Progenitor cell of endocrine pancreas (in vitro differentiated cells): ENCODE results near the gene SCFD1. TPM values are rescaled to one million over a fixed set of nuclear protein-coding genes. Genes with fewer than 3 reads are reported as not detected.
"Not testable (repeated sequence)": the region's sequence is repeated elsewhere in the genome, so short reads cannot be mapped to it uniquely, and the experiment has no call there.

ENCODE experiments used
- DNase-seq: peaks from one replicate; pipeline ENCODE4 v3.0.0; 2021; ENCODE audit warnings: low spot score; ENCODE audit not compliant: unreplicated experiment
- H3K27ac Mint-ChIP-seq: 2 replicates; pipeline ENCODE4 v1.8.0; 2021; ENCODE audit warnings: mild to moderate bottlenecking, moderate library complexity, mixed read lengths
- H3K27me3 Mint-ChIP-seq: 2 replicates; pipeline ENCODE4 v1.8.0; 2021; ENCODE audit warnings: mixed read lengths
- H3K36me3 Mint-ChIP-seq: 2 replicates; pipeline ENCODE4 v1.8.0; 2022; ENCODE audit warnings: mixed read lengths; ENCODE audit not compliant: insufficient read depth
- H3K4me1 Mint-ChIP-seq: 2 replicates; pipeline ENCODE4 v1.8.0; 2021; ENCODE audit warnings: low read depth, mixed read lengths
- H3K4me3 Mint-ChIP-seq: 2 replicates; pipeline ENCODE4 v1.8.0; 2021; ENCODE audit warnings: low read depth, mild to moderate bottlenecking, moderate library complexity, mixed read lengths
- H3K9me3 Mint-ChIP-seq: 2 replicates; pipeline ENCODE4 v1.8.0; 2021; ENCODE audit warnings: low read depth, mixed read lengths
- CTCF ChIP-seq: fragments of 200-600 bp; sonication (generic); IDR thresholded peaks from one replicate; pipeline ENCODE4 v1.5.0; 2021; ENCODE audit warnings: antibody characterized with exemption, mild to moderate bottlenecking; ENCODE audit not compliant: unreplicated experiment
- long read RNA-seq: library from polyadenylated mRNA; unstranded; transcript quantifications from one replicate; pipeline ENCODE4 v2.0.0, GENCODE V29; 2020
- total RNA-seq: library from RNA; stranded (reverse); gene quantifications from 2 replicates; pipeline ENCODE4 v1.2.1, GENCODE V29; 2021

The SCFD1 gene, protein sequence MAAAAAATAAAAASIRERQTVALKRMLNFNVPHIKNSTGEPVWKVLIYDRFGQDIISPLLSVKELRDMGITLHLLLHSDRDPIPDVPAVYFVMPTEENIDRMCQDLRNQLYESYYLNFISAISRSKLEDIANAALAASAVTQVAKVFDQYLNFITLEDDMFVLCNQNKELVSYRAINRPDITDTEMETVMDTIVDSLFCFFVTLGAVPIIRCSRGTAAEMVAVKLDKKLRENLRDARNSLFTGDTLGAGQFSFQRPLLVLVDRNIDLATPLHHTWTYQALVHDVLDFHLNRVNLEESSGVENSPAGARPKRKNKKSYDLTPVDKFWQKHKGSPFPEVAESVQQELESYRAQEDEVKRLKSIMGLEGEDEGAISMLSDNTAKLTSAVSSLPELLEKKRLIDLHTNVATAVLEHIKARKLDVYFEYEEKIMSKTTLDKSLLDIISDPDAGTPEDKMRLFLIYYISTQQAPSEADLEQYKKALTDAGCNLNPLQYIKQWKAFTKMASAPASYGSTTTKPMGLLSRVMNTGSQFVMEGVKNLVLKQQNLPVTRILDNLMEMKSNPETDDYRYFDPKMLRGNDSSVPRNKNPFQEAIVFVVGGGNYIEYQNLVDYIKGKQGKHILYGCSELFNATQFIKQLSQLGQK
- 90.9 and 97.6 TPM in 2 replicates for total RNA-seq
- long read RNA-seq, transcript SCFD1-203 (25 exons, 2,359 nt), result major isoform, 108 of 203 reads
- long read RNA-seq, transcript SCFD1-207 (24 exons, 2,058 nt), result minor isoform, 23 of 203 reads
- long read RNA-seq, partial matches to known transcripts, result 40 of 203 reads
- long read RNA-seq, other reads (novel, unspliced or antisense), result 32 of 203 reads

DNA sequence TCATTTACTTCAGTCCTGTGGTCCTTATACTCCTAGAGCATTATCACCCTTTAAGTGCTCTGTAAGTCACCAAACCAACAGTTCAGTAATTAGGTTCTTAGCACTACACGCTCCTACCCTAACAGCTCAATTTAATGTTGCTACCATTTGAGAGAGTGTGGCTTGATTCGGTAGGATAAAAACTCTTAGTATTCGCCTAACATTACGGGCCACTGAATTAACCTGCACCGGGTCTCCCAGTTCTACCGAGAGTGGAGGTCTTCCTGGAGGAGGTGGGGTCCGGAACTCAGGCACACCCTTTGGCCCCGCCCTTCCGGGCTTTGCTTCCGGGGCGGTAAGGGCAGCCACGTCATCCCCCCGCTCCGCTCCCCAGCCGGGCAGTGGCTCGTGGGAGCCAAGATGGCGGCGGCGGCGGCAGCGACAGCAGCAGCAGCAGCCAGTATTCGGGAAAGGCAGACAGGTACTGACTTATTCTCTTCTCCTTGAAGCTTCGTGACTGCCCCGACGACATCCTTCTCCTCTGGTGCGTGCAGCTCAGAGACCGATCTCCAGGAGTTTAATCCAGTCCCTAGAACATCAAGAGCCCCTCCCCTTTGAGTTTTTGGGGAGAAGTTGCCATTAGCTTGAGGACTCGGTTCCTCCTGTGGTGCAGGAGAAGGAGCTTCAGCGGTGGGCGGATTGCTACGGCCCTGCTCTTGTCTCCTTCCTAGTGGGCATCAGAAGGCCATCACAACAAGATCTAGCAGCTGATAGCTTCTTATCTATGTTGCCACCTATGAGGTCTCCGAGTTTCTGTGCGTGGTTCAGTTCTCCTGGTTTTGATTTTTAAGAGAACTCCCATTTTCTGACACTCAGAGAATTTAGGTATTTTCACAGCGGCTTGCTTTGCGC lies at the start of gene SCFD1:
SCFD1 (plus strand) TSS at position 380 of the 891 bp plus-strand sequence; CDS start at position 400, 20 bp downstream.
- peak; percentile 79 for DNase-seq
- Mint-ChIP-seq H3K4me1 (peaks cover 14% of the 10 kb centered on the region), H3K4me3 (peak within 1 kb of the TSS; percentile 98), H3K27me3 (no peaks in the 10 kb centered on the region), H3K9me3 (no peaks in the 10 kb centered on the region), H3K27ac (peak within 1 kb of the TSS; percentile 98), H3K36me3 (peaks cover 2% of the 10 kb centered on the region)
- no peak for TF ChIP-seq CTCF

DNA sequence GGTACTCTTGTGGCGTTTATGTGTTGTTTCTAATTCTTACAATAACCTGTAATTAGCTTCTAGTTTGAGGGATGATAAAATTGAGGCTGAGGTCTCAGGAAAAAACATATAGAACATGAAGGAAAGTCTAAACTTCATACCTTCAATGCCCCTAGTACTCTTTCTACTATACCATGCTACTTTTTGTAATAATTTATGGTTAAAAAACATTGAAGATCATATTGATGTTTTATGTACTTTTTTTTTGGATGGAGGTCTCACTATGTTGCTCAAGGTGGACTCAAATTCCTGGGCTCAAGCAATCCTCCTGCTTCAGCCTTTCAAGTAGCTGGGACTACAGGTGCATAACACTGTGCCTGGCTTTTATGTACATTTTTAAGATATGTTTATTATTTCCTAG lies 49.3 kb upstream of the SCFD1 start:
- no peak for TF ChIP-seq CTCF
- no peak overlapping the region for H3K27ac Mint-ChIP-seq
- H3K36me3 Mint-ChIP-seq, result peaks cover 4% of the 10 kb centered on the region
- no peak overlapping the region for H3K4me3 Mint-ChIP-seq
- H3K27me3 Mint-ChIP-seq, result no peaks in the 10 kb centered on the region
- H3K9me3 Mint-ChIP-seq, result no peaks in the 10 kb centered on the region
- no peak for DNase-seq
- H3K4me1 Mint-ChIP-seq, result peaks cover 28% of the 10 kb centered on the region

DNA sequence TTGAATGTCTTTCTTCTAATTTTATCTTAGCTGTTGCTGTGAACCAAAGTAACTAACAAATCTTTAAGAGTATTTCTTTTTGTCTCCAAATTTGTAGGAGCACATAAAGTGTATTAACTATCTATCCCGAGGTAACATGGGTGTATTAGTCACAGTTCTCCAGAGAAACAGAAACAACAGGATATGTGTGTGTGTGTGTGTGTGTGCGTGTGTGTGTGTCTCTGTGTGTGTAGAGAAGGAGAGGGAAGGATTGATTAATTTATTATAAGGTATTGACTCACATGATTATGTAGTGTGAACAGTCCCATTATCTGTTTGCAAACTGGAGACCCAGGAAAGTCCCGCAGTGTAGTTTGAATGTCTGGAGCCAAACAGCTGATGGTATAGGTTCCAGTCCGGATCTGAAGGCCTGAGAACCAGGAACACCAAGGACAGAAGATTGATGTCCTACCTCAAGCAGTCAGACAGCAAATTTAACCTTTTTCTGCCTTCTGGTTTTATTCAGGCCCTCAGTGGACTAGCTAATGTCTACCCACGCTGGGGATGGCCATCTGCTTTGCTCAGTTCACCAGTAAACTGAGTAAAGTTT lies 48.8 kb upstream of the SCFD1 start:
- no peak for DNase-seq
- no peaks in the 10 kb centered on the region for H3K9me3 Mint-ChIP-seq
- H3K27ac Mint-ChIP-seq, result peak overlapping the region; percentile 14

DNA sequence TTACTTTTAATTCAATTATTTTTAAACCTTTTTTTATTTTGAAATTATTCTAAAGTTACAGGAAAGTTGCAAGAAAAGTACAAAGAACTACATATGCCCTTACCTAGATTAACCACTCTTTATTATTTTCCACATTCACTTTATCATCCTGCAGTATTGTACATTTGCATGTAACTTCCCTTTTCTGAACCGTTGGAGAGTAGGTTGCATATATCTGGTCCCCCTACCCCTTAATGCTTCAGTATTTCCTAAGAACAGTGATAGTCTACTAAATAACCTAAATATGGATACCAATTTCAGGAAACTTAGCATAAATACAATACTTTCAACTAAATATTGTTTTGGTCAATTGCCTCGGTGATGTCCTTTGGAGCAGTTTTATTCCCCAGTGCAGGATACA lies 48.2 kb upstream of the SCFD1 start:
- no peak overlapping the region for H3K27ac Mint-ChIP-seq
- no peak overlapping the region for H3K4me3 Mint-ChIP-seq
- H3K27me3 Mint-ChIP-seq, result no peaks in the 10 kb centered on the region
- TF ChIP-seq CTCF, result no peak
- no peak for DNase-seq
- peaks cover 6% of the 10 kb centered on the region for H3K36me3 Mint-ChIP-seq
- peaks cover 32% of the 10 kb centered on the region for H3K4me1 Mint-ChIP-seq
- H3K9me3 Mint-ChIP-seq, result no peaks in the 10 kb centered on the region

More for the DNA sequence above, 48.8 kb upstream of the SCFD1 start:
- peaks cover 30% of the 10 kb centered on the region for H3K4me1 Mint-ChIP-seq
- H3K36me3 Mint-ChIP-seq, result peaks cover 6% of the 10 kb centered on the region
- no peaks in the 10 kb centered on the region for H3K27me3 Mint-ChIP-seq
- no peak overlapping the region for H3K4me3 Mint-ChIP-seq
- TF ChIP-seq CTCF, result no peak

- H3K36me3 Mint-ChIP-seq, H3K27ac Mint-ChIP-seq, DNase-seq, H3K27me3 Mint-ChIP-seq, H3K9me3 Mint-ChIP-seq, H3K4me3 Mint-ChIP-seq: not testable (repeated sequence)
- H3K4me1 Mint-ChIP-seq, result peaks cover 31% of the 10 kb centered on the region
Observed at GRCh38 chr14:30574777-30575176, 47.3 kb upstream of the SCFD1 start.

DNA sequence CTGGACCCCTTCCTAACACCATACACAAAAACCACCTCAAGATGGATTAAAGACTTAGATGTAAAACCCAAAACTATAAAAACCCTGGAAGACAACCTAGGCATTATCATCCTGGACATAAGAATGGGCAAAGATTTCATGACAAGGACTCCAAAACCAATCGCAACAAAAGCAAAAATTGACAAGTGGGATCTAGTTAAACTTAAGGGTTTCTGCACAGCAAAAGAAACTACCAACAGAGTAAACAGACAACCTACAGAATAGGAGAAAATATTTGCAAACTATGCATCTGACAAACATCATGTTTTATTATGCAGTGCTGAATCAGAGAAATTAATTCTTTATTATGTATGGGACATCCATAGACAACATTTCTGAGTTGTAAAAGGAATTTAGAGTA lies 45.8 kb upstream of the SCFD1 start:
- not testable (repeated sequence) for DNase-seq, H3K36me3 Mint-ChIP-seq, H3K27ac Mint-ChIP-seq, H3K27me3 Mint-ChIP-seq, H3K4me3 Mint-ChIP-seq, H3K9me3 Mint-ChIP-seq
- peaks cover 24% of the 10 kb centered on the region for H3K4me1 Mint-ChIP-seq
